Stimulated activated CD8-positive, alpha-beta memory T cell treated with anti-CD3 and anti-CD28 coated beads, Interleukin-12 subunit alpha, Interleukin-12 subunit beta, amount 100 ng/mL, for 24 hours (primary cell): Measurements from ENCODE around the gene BTN1A1.
"Not testable (repeated sequence)": the region's sequence is repeated elsewhere in the genome, so short reads cannot be mapped to it uniquely, and the experiment has no call there.

Experiments used
- DNase-seq: peaks from one replicate; pipeline ENCODE4 v3.0.0-alpha.2; 2020; ENCODE audit errors: extremely low read depth

Gene BTN1A1

GRCh38 chr6:26476896-26477295 lies 23.2 kb upstream of the BTN1A1 start:
- no peak for DNase-seq

DNA sequence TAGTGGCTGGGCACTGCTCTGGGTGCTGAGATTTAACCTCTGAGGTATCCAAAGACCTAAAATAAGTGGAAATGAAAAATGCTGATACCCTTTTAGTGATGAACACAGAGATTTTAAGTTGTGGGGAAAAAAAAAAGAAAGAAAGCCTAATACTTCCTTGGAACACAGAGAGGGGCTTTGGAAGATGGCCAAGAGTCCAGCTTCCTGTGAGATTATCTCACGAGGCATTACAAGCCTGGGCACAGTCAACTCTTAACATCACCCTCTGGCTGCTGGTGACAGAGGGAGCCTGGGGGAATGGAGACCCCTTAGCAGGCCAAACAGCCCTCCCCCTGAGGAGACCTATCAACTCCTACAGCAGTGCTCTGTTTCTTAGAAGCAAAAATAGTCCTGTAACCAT lies 22.7 kb upstream of the BTN1A1 start:
- DNase-seq, result no peak

GRCh38 chr6:26478100-26478984 lies 21.8 kb upstream of the BTN1A1 start:
- no peak for DNase-seq

- no peak for DNase-seq
These were observed 21.2 kb upstream of the BTN1A1 start for GRCh38 chr6:26478985-26479278.

DNA sequence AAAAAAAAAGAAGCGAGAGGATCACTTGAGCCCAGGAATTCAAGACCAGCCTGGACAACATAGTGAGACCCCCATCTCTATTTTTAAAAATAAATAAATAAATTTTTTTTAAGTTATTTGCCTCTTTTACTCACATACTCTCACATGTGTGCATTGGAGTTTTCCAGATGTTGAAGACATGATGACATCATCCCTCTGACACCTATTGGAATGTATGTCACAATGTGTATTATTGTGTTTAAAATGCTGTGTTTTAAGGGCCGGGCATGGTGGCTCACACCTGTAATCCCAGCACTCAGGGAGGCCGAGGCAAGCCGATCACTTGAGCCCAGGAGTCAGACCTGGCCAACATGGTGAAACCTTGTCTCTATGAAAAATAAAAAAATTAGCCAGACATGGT lies 17.8 kb upstream of the BTN1A1 start:
- no peak for DNase-seq

DNA sequence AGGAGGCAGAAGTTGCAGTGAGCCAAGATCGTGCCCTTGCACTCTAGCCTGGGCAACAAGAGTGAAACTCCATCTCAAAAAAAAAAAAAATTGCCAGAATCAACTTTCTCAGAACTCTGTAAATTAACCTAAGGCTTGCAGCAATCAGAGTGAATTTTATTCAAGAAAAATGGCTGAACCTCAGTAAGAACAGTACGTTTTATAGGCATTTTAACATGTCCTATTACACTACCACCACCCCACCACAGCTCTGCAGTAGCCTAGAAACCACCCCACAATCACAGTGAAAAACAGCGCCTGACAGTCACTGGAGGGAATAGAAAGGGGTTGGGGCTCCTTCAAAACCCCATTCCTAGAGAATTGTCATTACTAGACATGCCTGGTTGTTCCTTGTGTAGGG lies 16.4 kb upstream of the BTN1A1 start:
- no peak for DNase-seq

DNA sequence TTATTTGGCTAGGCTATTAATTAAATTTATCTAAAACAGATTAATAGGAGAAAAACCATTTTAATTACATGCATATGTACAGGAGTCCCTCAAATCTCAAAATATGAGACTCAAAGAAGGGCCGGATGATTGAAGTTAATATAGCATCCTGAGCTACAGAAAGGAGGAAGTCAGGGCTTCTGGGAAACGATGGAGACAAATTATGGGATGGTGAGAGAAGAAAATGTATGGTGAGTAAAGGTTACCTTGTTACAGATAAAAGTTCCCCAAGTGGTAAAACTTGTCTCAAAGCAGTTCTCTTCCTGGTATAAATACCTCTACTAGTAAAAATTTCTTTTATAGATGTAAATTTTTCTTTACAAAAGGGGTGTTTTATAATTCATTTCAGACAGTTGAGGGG lies 15.9 kb upstream of the BTN1A1 start:
- DNase-seq, result no peak

- DNase-seq, result no peak
These were observed 14.9 kb upstream of the BTN1A1 start for GRCh38 chr6:26485112-26485780.

DNA sequence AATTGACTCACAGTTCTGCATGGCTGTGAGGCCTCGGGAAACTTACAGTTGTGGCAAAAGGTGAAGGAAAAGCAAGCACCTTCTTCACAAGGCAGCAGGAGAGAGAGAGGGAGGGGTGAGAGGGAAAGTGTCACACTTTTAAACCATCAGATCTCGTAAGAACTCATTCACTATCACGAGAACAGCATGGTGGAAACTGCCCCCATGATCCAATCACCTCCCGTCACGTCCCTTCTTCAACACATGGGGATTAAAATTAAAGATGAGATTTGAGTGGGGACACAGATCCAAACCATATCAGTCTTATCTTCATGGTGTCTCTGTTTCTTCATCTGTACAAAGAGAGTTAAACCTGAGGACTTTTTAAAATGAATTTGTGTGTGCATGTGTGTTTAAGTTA lies 13.7 kb upstream of the BTN1A1 start:
- DNase-seq, result no peak

- DNase-seq, result no peak
These were observed 12.6 kb upstream of the BTN1A1 start for GRCh38 chr6:26487466-26487865.

- no peak for DNase-seq
These were observed 9.8 kb upstream of the BTN1A1 start for GRCh38 chr6:26489996-26490964.

- no peak for DNase-seq
These were observed 8.5 kb upstream of the BTN1A1 start for GRCh38 chr6:26491604-26492003.

- no peak for DNase-seq
These were observed 6.8 kb upstream of the BTN1A1 start for GRCh38 chr6:26493258-26493657.

DNA sequence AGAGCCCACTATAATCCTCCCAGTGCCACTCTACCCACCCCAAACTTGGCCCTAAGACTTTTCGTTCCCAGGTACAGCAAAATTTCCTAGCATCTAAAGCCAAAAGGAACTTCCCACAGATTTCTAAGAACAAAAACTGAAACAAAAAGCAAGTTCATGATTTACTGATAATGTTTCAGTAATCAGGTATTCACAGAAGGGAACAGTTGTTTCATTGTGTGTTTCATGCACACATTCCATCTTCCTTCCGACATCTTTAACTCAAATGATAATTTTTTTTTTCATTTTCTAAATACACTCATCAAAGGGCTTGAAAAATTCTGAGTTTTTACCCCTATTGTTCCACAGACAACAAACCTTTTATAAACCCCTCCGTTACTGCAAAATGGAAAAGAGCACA lies 6.0 kb upstream of the BTN1A1 start:
- no peak for DNase-seq

GRCh38 chr6:26495281-26495680 lies 4.8 kb upstream of the BTN1A1 start:
- no peak for DNase-seq

GRCh38 chr6:26497610-26498009 lies 2.5 kb upstream of the BTN1A1 start:
- DNase-seq, result no peak

- no peak for DNase-seq
These were observed 1.4 kb downstream of the BTN1A1 start for GRCh38 chr6:26501482-26501986.

DNA sequence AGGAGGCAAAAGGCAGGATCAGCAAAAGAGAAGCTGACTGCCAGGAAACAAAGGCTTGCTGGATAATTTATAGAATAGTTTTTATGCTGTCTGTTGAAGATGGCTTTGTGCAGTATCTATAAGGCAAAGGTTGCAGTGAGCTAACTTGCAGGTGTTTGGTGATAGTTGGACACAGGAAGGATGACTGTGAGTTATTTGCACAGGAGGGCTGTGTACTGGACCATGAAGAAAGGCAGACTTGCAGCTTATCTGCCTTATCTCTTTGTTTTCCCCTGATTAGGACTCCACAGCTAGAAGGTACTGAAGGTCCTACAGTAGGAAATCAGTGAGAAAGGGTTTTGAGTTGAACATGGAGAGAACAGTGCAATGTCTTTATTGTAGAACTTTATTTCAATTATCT lies 2.1 kb downstream of the BTN1A1 start:
- DNase-seq, result no peak

DNA sequence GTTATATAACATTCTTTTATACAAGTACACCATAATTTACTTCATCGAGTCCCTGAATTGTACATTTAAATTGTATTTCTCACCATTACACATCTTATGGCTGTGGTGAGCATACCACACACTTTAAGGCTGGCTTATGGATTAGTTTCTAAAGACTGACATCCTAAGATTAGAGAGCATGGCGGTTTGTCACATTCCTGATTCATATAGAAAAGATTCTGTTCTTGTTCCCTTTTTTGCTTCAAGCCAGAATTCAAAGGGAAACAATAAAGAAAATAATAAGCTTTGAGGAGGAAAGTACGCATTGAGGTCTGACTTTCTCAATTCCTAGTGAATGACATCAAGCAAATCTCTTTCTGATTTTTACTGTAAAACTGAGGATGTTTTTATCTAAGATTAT lies 2.5 kb downstream of the BTN1A1 start:
- DNase-seq, result no peak

GRCh38 chr6:26507658-26508057 lies 7.6 kb downstream of the BTN1A1 start:
- DNase-seq, result no peak

DNA sequence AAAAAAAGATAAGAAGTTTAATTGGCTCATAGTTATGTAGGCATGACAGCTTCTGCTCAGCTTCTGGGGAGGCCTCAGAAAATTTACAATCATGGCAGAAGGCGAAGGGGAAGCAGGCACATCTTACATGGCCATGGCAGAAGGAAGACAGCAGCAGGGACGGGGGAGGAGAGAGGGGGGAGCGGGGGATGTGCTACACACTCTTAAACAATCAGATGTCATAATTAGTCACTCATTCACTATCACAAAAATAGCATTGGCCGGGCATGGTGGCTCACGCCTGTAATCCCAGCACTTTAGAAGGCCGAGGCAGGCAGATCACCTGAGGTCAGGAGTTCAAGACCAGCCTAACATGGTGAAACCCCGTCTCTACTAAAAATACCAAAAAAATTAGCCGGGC lies 10.9 kb downstream of the BTN1A1 start:
- DNase-seq, result not testable (repeated sequence)

- no peak for DNase-seq
These were observed 14.9 kb downstream of the BTN1A1 start for GRCh38 chr6:26514984-26515383.
